Lower leg skin (tissue), 4 donors: ENCODE results near the gene SPRR1A. TPM values are rescaled to one million over a fixed set of nuclear protein-coding genes. Genes with fewer than 3 reads are reported as not detected.

Source experiments
- DNase-seq, 2 donors: peaks; one replicate each; pipeline ENCODE4 v3.0.0-alpha.2; 2019; ENCODE audit warnings: low spot score in 2 of 2
- H3K4me3 ChIP-seq: fragments of 200-600 bp; sonication (generic); 2 replicates; pipeline ENCODE4 v1.5.1; 2017; ENCODE audit warnings: mild to moderate bottlenecking, low read depth; ENCODE audit not compliant: poor library complexity, severe bottlenecking
- CTCF ChIP-seq, 3 donors: fragments of 450-650 bp; IDR thresholded peaks; one replicate each; pipeline ENCODE4 v1.5.1; 2016; ENCODE audit warnings: antibody characterized with exemption in 3 of 3, mild to moderate bottlenecking in 3 of 3, moderate library complexity in 2 of 3
- POLR2A ChIP-seq, 2 donors: fragments of 450-650 bp; IDR thresholded peaks; one replicate each; pipeline ENCODE4 v1.6.1; 2016 to 2017; ENCODE audit warnings: antibody characterized with exemption in 2 of 2, mild to moderate bottlenecking in 1 of 2, moderate library complexity in 1 of 2
- WGBS, 2 donors: methylation state at CpG; one replicate each; pipeline ENCODE4 v1.1.5; 2018; 5-methylcytosine and 5-hydroxymethylcytosine counted together
- intact Hi-C: fragments of 100-400 bp; cut with DNase I; formaldehyde crosslinking; loops from one replicate; pipeline ENCODE4 v1.15.0; 2023; ENCODE audit warnings: low total_unique reads
- total RNA-seq, 4 donors: library from RNA; depleted of rRNA; stranded (reverse); fragments of >200 nt; gene quantifications; one replicate each; pipeline ENCODE4 v1.1.0, GENCODE V29; 2016

The SPRR1A gene
- total RNA-seq, 4 donors from 2014 or later: not detected

GRCh38 chr1:152959801-152960451 is 24.0 kb upstream of the SPRR1A start:
- TF ChIP-seq CTCF (IDR thresholded peaks at IDR 0.05): no peak
- no peak for TF ChIP-seq POLR2A (IDR thresholded peaks at IDR 0.05)

GRCh38 chr1:152960452-152961044 is 23.3 kb upstream of the SPRR1A start:
- no peak overlapping the region for H3K4me3 ChIP-seq
- TF ChIP-seq POLR2A (IDR thresholded peaks at IDR 0.05) (no peak), CTCF (IDR thresholded peaks at IDR 0.05) (no peak)
- WGBS, 2 donors: 60 to 69% methylated on average over 9 to 10 of the region's 10 CpGs
- DNase-seq: peak in 1 of 2 donors; percentile 72
- intact Hi-C loops: no loop called here

More at GRCh38 chr1:152959801-152960451, 24.0 kb upstream of the SPRR1A start:
- H3K4me3 ChIP-seq: no peak overlapping the region
- peak in 1 of 2 donors; percentile 70 for DNase-seq
- intact Hi-C loops: no loop called here
- 89 to 91% methylated on average over 10 of the region's 10 CpGs for WGBS, 2 donors

- intact Hi-C loops: no loop called here
- no peak for TF ChIP-seq POLR2A (IDR thresholded peaks at IDR 0.05)
- no peak for TF ChIP-seq CTCF (IDR thresholded peaks at IDR 0.05)
- DNase-seq: peak in 1 of 2 donors; percentile 52
- WGBS, 2 donors: 84 to 87% methylated on average over 7 of the region's 7 CpGs
- H3K4me3 ChIP-seq: no peak overlapping the region
Measured at GRCh38 chr1:152961226-152961891, 22.5 kb upstream of the SPRR1A start.

- TF ChIP-seq CTCF (IDR thresholded peaks at IDR 0.05) (no peak), POLR2A (IDR thresholded peaks at IDR 0.05) (no peak)
- WGBS, 2 donors: 64 to 82% methylated on average over 2 of the region's 2 CpGs
- peak in 1 of 2 donors; percentile 54 for DNase-seq
- intact Hi-C loops: no loop called here
- H3K4me3 ChIP-seq: no peak overlapping the region
Measured at GRCh38 chr1:152962876-152963415, 20.9 kb upstream of the SPRR1A start.

- peak in 1 of 2 donors; percentile 26 for DNase-seq
- intact Hi-C loops: no loop called here
- H3K4me3 ChIP-seq: no peak overlapping the region
- TF ChIP-seq CTCF (IDR thresholded peaks at IDR 0.05): no peak
- TF ChIP-seq POLR2A (IDR thresholded peaks at IDR 0.05): no peak
- WGBS, 2 donors: 41 to 56% methylated on average over 1 of the region's 1 CpG
Measured at GRCh38 chr1:152964536-152964935, 19.3 kb upstream of the SPRR1A start.
